A549 (cell line): ENCODE data around the gene BTF3. TPM values are rescaled to one million over a fixed set of nuclear protein-coding genes. Genes with fewer than 3 reads are reported as not detected.

ENCODE experiments used
- ATAC-seq, 2 experiments: fragments of 200-7000 bp in 1 of 2; fragments of >200 bp in 1 of 2; cut with Nextera tagmentation in 1 of 2; cut with Tn5 transposase in 1 of 2; 3 replicates each; pipeline versions ENCODE4 v1.8.0 to v1.9.1; 2018 to 2020; ENCODE audit warnings: mild to moderate bottlenecking in 1 of 2, moderate library complexity in 1 of 2
- CTCF ChIA-PET: fragments of 300-600 bp; sonication (Branson Sonifier 250); formaldehyde crosslinking; extraction: SDS; loops from one replicate; lab custom pipeline; 2021; ENCODE audit warnings: antibody characterized with exemption, inconsistent platforms; lab: Yijun Ruan, JAX
- POLR2A ChIA-PET: fragments of 350-600 bp; formaldehyde crosslinking; extraction: SDS; loops from one replicate; lab custom pipeline; 2021; ENCODE audit warnings: antibody characterized with exemption, inconsistent platforms; lab: Yijun Ruan, JAX
- DNase-seq, 2 experiments: peaks; one replicate each; pipeline versions ENCODE4 v3.0.0 to v3.0.0-alpha.2; 2011 to 2016; ENCODE audit warnings: low read depth in 1 of 2, low spot score in 1 of 2
- FAIRE-seq: peaks from 2 replicates; lab custom pipeline; 2011; peaks lifted over from hg19 to GRCh38; lab: Jason Lieb, UNC
- H3K27ac ChIP-seq, 2 experiments: fragments of >200 bp; sonication (Bioruptor Twin); formaldehyde crosslinking; 3 replicates each; pipeline ENCODE4 v1.5.1; 2016 to 2017
- H3K4me1 ChIP-seq: fragments of >200 bp; sonication (Bioruptor Twin); formaldehyde crosslinking; 3 replicates; pipeline ENCODE4 v1.6.1; 2016
- H3K4me2 ChIP-seq: fragments of >200 bp; sonication (Bioruptor Twin); formaldehyde crosslinking; 3 replicates; pipeline ENCODE4 v1.6.1; 2016
- H3K4me3 ChIP-seq: fragments of >200 bp; sonication (Bioruptor Twin); formaldehyde crosslinking; 3 replicates; pipeline ENCODE4 v1.5.1; 2016
- H3K9me3 ChIP-seq: fragments of >200 bp; sonication (Bioruptor Twin); formaldehyde crosslinking; 3 replicates; pipeline ENCODE4 v1.6.1; 2016
- CEBPB ChIP-seq, 2 experiments: fragments of >200 bp in 1 of 2; sonication (Bioruptor Twin) in 1 of 2; formaldehyde crosslinking in 1 of 2; IDR thresholded peaks; 2 replicates each; pipeline ENCODE4 v1.6.1; 2012 to 2016
- CHD2 ChIP-seq: fragments of 150-350 bp; IDR thresholded peaks from 2 replicates; pipeline ENCODE4 v1.6.1; 2014; ENCODE audit warnings: low read length; ENCODE audit not compliant: partially characterized antibody
- EHF ChIP-seq: fragments of 250-450 bp; sonication (Bioruptor Pico); IDR thresholded peaks from 2 replicates; pipeline ENCODE4 v1.5.0; 2020; ENCODE audit warnings: mild to moderate bottlenecking
- FOXS1 ChIP-seq: fragments of 250-450 bp; sonication (Bioruptor Pico); IDR thresholded peaks from 2 replicates; pipeline ENCODE4 v1.5.0; 2020; ENCODE audit warnings: mild to moderate bottlenecking, moderate library complexity
- HEYL ChIP-seq: fragments of 250-450 bp; sonication (Bioruptor Pico); IDR thresholded peaks from 2 replicates; pipeline ENCODE4 v1.8.0; 2021; ENCODE audit warnings: mild to moderate bottlenecking, moderate library complexity
- HOXB13 ChIP-seq: fragments of 250-450 bp; sonication (Bioruptor Pico); IDR thresholded peaks from 2 replicates; pipeline ENCODE4 v1.5.0; 2020; ENCODE audit warnings: low read depth, mild to moderate bottlenecking, moderate library complexity
- HOXB5 ChIP-seq: fragments of 250-450 bp; sonication (Bioruptor Pico); IDR thresholded peaks from 2 replicates; pipeline ENCODE4 v1.5.0; 2020; ENCODE audit warnings: mild to moderate bottlenecking, moderate library complexity
- JUNB ChIP-seq: fragments of >200 bp; sonication (Bioruptor Twin); formaldehyde crosslinking; IDR thresholded peaks from 2 replicates; pipeline ENCODE4 v1.6.1; 2016
- KDM1A ChIP-seq: fragments of 200-600 bp; sonication (generic); IDR thresholded peaks from 2 replicates; pipeline ENCODE4 v1.6.1; 2016; ENCODE audit warnings: low read depth, mild to moderate bottlenecking
- MAFK ChIP-seq: fragments of 450-650 bp; IDR thresholded peaks from 2 replicates; pipeline ENCODE4 v1.6.1; 2014; ENCODE audit not compliant: partially characterized antibody
- MAZ ChIP-seq: fragments of 150-350 bp; IDR thresholded peaks from 2 replicates; pipeline ENCODE4 v1.6.1; 2014; ENCODE audit warnings: antibody characterized with exemption, low read depth, low read length, borderline replicate concordance
- MYC ChIP-seq: IDR thresholded peaks from 2 replicates; pipeline ENCODE4 v1.6.1; 2012; ENCODE audit warnings: mild to moderate bottlenecking, inconsistent platforms, low read length, improper control_type of control experiment, borderline replicate concordance
- NFE2L2 ChIP-seq: fragments of 150-350 bp; conservative IDR thresholded peaks from 2 replicates; pipeline ENCODE4 v1.6.1; 2014; ENCODE audit warnings: low read length
- NR3C1 ChIP-seq: fragments of >200 bp; sonication (Bioruptor Twin); formaldehyde crosslinking; IDR thresholded peaks from 3 replicates; pipeline ENCODE4 v1.6.1; 2017
- POLR2AphosphoS2 ChIP-seq: conservative IDR thresholded peaks from 2 replicates; pipeline ENCODE4 v1.6.1; 2012; ENCODE audit warnings: low read length, improper control_type of control experiment, inconsistent platforms
- RARB ChIP-seq: fragments of 250-450 bp; sonication (Bioruptor Pico); IDR thresholded peaks from 2 replicates; pipeline ENCODE4 v1.8.0; 2021; ENCODE audit warnings: mild to moderate bottlenecking, moderate library complexity
- RNF2 ChIP-seq: fragments of 200-600 bp; sonication (generic); IDR thresholded peaks from 2 replicates; pipeline ENCODE4 v1.6.1; 2016; ENCODE audit warnings: low read depth, mild to moderate bottlenecking, antibody characterized with exemption, moderate library complexity, borderline replicate concordance
- TFCP2L1 ChIP-seq: fragments of 250-450 bp; sonication (Bioruptor Pico); IDR thresholded peaks from 2 replicates; pipeline ENCODE4 v1.5.0; 2021; ENCODE audit warnings: mild to moderate bottlenecking
- WGBS: methylation state at CpG from one replicate; pipeline ENCODE4 v1.1.6; 2017; ENCODE audit errors: missing lambda C conversion rate; 5-methylcytosine and 5-hydroxymethylcytosine counted together
- polyA plus RNA-seq, 4 experiments: library from polyadenylated mRNA; depleted of rRNA in 3 of 4; stranded (reverse); fragments of >200 nt; fragmentation: RNase III in 1 of 4; extraction: RNeasy Plus Mini Kit Qiagen cat#74134 plus additional on column Dnase treatment in 1 of 4; gene quantifications; 2 replicates in 3 of 4; 3 replicates in 1 of 4; pipeline ENCODE4 v1.2.3, GENCODE V29; 2011 to 2017
- TF ChIP-seq, protein P1 (sequence below): fragments of 200-600 bp; sonication (generic); IDR thresholded peaks from 2 replicates; pipeline ENCODE4 v1.6.1; 2016; ENCODE audit warnings: antibody characterized with exemption, mild to moderate bottlenecking, moderate library complexity
- TF ChIP-seq, protein P2 (sequence below): fragments of >200 bp; sonication (Bioruptor Twin); formaldehyde crosslinking; IDR thresholded peaks from 3 replicates; pipeline ENCODE4 v1.5.1; 2016

BTF3 gene
- polyA plus RNA-seq, 2 of the 4 experiments (the other 2 are of a cell fraction), result 1,048 to 1,159 TPM

GRCh38 chr5:73499756-73500155 is 1.5 kb downstream of the BTF3 start:
- DNase-seq, result no peak
- ATAC-seq, result no peak
- POLR2A ChIA-PET, result interaction anchor here (1.0 to 4.3 kb wide), 4 partner anchors 7 to 1140 kb away, joined by 3 to 26 read pairs (median 10); partner anchors contain the start of gene FOXD1
- Histone ChIP-seq H3K4me1 (peaks cover 34% of the 10 kb centered on the region), H3K4me2 (peak overlapping the region; percentile 90), H3K27ac (peak overlapping the region; percentile 0 to 90; a peak in 3 of 6 replicates), H3K9me3 (no peaks in the 10 kb centered on the region), H3K4me3 (peak overlapping the region; percentile 64)
- TF ChIP-seq NR3C1 (no peak), HOXB5 (CRISPR knock-in tag) (no peak), MAFK (no peak), MYC (no peak), RARB (CRISPR knock-in tag) (no peak), CEBPB (IDR thresholded peaks at IDR 0.05) (no peak), CHD2 (no peak), NFE2L2 (no peak), JUNB (no peak)
- TF ChIP-seq, protein P1, sequence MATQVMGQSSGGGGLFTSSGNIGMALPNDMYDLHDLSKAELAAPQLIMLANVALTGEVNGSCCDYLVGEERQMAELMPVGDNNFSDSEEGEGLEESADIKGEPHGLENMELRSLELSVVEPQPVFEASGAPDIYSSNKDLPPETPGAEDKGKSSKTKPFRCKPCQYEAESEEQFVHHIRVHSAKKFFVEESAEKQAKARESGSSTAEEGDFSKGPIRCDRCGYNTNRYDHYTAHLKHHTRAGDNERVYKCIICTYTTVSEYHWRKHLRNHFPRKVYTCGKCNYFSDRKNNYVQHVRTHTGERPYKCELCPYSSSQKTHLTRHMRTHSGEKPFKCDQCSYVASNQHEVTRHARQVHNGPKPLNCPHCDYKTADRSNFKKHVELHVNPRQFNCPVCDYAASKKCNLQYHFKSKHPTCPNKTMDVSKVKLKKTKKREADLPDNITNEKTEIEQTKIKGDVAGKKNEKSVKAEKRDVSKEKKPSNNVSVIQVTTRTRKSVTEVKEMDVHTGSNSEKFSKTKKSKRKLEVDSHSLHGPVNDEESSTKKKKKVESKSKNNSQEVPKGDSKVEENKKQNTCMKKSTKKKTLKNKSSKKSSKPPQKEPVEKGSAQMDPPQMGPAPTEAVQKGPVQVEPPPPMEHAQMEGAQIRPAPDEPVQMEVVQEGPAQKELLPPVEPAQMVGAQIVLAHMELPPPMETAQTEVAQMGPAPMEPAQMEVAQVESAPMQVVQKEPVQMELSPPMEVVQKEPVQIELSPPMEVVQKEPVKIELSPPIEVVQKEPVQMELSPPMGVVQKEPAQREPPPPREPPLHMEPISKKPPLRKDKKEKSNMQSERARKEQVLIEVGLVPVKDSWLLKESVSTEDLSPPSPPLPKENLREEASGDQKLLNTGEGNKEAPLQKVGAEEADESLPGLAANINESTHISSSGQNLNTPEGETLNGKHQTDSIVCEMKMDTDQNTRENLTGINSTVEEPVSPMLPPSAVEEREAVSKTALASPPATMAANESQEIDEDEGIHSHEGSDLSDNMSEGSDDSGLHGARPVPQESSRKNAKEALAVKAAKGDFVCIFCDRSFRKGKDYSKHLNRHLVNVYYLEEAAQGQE, result no peak
- WGBS, result 28% methylated on average over 2 of the region's 2 CpGs
- FAIRE-seq, result no peak
- CTCF ChIA-PET, result interaction anchor here (0.8 to 3.1 kb wide), 4 partner anchors 14 to 908 kb away, joined by 3 to 15 read pairs (median 8); no protein-coding TSS in a partner anchor

GRCh38 chr5:73501406-73501805 is 3.2 kb downstream of the BTF3 start:
- H3K9me3 ChIP-seq, result no peaks in the 10 kb centered on the region
- H3K4me2 ChIP-seq, result peak overlapping the region; percentile 90; the same call in 2 of the 3 replicates
- CTCF ChIA-PET, result interaction anchor here (1.7 kb wide), 1 partner anchor 13 kb away, joined by 4 read pairs; no protein-coding TSS in a partner anchor
- peaks cover 33% of the 10 kb centered on the region for H3K4me1 ChIP-seq
- POLR2A ChIA-PET, result no interaction called here
- no peak overlapping the region for H3K4me3 ChIP-seq
- no peak overlapping the region for H3K27ac ChIP-seq
- no peak for ATAC-seq
- TF ChIP-seq HOXB5 (CRISPR knock-in tag) (no peak), HEYL (CRISPR knock-in tag) (no peak), EHF (CRISPR knock-in tag) (no peak), HOXB13 (CRISPR knock-in tag) (no peak), TFCP2L1 (CRISPR knock-in tag) (no peak), FOXS1 (CRISPR knock-in tag) (no peak), MYC (no peak), CEBPB (IDR thresholded peaks at IDR 0.05) (no peak), KDM1A (no peak), POLR2AphosphoS2 (no peak), RNF2 (no peak), MAZ (no peak)
- TF ChIP-seq, protein P2, sequence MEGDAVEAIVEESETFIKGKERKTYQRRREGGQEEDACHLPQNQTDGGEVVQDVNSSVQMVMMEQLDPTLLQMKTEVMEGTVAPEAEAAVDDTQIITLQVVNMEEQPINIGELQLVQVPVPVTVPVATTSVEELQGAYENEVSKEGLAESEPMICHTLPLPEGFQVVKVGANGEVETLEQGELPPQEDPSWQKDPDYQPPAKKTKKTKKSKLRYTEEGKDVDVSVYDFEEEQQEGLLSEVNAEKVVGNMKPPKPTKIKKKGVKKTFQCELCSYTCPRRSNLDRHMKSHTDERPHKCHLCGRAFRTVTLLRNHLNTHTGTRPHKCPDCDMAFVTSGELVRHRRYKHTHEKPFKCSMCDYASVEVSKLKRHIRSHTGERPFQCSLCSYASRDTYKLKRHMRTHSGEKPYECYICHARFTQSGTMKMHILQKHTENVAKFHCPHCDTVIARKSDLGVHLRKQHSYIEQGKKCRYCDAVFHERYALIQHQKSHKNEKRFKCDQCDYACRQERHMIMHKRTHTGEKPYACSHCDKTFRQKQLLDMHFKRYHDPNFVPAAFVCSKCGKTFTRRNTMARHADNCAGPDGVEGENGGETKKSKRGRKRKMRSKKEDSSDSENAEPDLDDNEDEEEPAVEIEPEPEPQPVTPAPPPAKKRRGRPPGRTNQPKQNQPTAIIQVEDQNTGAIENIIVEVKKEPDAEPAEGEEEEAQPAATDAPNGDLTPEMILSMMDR, result no peak
- no peak for FAIRE-seq
- DNase-seq, result no peak
- 94% methylated on average over 2 of the region's 2 CpGs for WGBS
